Activated T-cell treated with anti-CD3 and anti-CD28 coated beads for 4 hours (primary cell): Measurements from ENCODE around the gene FAHD1.
"Not testable (repeated sequence)": the region's sequence is repeated elsewhere in the genome, so short reads cannot be mapped to it uniquely, and the experiment has no call there.

Experiments used
- DNase-seq: peaks from one replicate; pipeline ENCODE4 v3.0.0-alpha.2; 2020

FAHD1 gene

DNA sequence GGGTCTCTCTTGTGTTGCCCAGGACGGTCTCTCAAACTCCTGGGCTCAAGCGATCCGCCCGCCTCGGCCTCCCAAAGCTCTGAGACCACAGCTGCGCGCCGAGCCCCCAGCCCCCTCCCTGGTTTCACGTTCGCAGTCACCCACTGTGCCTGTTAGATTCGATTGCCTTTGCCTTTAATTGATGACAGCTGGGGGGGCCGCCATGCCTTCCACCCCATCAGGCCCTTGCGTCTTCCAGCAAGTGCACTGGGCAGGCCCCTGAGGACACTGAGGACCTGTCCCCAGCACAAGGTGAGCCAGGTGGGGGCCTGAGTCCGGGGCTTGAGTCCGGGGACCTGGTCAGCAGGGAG lies 36.8 kb upstream of the FAHD1 start:
- no peak for DNase-seq

DNA sequence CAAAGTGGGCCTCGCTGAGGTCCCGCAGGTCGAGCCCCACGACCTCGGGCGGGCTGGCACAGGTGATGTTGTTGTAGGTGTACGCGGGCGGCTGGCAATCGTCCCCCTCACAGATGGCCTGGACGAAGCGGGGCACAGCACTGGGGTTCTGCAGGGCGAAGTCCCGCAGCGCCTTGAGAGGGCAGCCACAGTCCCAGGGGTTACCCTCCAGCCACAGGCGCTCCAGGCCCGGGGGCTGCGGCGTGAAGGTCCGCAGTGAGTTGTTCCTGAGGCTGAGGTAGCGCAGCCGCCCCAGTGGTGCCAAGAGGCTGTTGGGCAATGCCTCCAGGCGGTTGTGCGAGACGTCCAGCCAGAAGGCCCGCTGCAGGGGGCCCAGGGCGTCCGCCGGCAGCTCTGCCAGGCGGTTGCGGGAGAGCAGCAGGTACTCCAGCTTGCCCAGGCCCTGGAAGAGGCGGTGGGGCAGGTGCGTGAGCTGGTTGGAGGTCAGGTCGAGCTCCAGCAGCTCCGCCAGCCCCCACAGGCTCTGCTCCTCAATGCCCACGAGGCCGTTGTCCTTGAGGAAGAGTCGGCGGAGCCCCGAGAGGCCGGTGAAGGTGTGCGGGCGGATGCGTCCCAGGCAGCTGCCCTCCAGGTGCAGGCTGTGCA lies 36.3 kb upstream of the FAHD1 start:
- DNase-seq: no peak

DNA sequence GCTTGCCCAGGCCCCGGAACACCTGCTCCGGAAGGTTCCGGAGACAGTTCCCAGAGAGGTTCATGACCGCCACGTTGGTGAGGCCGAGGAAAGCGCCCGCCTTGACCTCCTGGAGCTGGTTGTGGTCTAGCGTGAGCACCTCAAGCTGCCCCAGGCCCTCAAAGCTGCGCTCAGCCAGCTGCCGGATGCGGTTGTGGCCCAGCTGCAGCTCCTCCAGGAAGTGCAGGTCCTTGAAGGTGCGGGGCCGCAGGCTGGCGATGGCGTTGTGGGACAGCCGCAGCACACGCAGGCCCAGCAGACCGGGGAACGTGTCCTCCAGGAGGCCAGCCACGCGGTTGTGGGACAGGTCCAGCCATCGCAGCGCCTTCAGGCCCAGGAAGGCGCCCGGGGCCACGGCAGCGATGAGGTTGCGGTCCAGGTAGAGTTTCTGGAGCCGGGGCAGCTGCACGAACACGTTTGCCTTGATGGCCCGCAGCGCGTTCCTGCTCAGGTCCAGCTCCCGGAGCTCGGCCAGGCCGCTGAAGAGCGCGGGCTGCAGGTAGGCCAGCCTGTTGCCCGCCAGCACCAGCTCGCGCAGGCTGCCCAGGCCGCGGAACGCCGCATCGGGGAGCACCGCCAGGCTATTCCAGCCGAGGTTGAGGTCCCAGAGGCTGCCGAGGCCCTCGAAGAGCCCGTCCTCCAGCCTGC lies 35.6 kb upstream of the FAHD1 start:
- no peak for DNase-seq

DNA sequence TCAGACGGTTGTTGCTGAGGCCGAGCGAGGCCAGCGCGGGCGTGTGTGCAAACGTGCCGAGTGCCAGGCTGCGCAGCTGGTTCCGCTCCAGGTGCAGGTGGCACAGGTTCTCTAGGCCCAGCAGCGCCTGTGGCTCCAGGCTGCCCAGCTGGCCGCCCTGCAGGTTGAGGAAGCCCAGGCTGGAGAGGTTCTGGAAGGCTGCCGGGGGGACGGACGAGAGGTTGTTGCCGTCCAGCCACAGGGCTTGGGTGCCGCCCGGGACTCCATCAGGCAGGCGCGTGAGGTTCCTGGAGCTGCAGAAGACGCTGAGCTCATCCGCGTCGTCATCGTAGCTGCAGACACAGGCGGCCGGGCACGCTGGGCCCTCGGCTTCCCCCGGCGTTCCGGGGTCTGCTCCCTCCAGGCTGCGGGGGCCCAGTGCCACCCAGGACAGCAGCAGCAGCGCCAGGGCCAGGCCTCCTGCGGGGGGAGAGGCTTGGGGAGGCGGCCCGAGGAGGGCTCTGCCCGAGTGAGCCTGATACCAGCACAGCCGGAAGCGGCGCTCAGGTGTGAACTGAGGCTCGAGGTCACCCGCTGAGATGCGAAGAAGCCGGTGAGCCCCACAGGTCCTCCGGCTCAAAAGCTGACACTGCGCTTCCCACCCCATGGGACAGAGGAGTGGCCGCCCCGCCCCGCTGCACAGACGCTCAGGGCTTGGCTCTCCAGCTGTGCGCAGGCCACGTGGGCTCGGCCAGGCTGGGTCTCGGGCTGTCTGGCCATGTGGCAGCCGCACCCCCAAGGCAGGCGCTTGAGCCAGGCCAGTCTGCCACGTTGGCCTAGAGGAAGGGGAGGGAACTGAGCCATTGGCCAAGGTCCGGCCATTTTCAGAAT lies 34.8 kb upstream of the FAHD1 start:
- no peak for DNase-seq

DNA sequence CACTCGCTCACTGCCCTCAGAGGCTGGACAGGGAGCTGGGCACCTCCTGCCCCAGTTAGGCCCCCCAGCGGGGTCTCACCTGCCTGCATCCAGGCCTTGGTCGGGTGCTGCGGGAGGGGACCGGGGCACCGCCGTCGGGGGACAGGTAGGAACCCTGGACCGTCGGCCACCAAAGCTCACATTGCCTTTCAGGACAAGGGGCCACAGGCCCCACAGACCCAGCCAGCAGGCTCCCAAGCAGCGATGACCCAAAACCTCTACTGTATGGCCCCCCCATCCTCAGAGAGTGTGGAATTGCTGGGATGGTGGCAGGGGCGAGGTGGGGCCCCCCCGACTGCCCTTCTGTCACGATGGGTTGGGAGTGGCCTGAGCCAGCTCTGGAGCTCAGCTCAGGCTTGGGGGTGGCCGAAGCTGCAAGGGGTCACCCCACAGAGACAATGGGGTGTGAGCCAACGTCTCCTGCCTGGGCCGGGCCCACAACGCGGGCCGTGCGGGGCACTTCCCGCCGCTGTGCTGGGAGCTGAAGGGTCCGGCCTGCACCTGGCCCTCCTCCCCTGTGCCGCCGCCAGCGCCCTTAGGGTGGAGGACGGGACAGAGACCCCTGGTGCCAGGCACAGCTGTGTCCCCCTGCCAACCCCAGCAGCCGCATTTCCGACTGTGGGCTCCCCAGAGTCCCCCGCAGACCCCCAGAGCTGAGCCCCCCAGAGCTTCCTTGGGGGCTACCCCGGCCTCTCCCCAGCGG lies 34.0 kb upstream of the FAHD1 start:
- no peak for DNase-seq

DNA sequence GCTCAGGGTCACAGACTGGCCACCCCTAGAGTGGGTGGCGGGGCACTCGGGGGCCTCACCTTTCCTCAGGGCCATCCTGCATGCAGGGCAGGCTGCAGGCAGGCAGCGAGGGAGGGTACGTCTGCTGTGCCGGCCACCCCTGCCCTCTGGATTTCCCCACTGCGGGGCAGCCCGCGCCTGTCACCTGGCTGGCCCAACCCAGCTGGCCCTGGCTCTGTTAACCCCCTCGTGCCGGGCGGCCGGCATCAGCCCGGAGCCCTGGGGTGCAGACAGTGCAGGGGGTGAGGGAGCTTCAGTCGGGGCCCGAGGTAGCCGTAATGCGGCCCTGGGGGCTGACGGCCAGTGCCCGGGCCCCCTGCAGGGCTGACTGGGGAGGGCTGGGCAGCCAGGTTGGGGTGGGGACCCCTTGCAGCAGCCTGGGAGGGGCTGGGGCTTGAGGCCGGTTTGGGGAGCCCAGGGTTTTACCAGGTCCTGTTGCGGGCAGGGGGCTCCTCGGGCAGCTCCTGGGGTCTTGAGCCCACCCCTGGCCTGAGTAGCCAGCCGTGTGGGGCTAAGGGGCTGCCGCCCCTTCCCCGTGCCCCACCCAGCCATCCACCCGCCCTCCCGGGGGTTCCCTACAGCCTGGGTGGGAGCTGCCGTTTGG lies 33.3 kb upstream of the FAHD1 start, which contains the start of gene IGFALS:
Gene IGFALS (minus strand): TSS at position 128 of the 643 bp plus-strand sequence. CDS start 53 bp downstream, at position 75.
- DNase-seq: no peak

DNA sequence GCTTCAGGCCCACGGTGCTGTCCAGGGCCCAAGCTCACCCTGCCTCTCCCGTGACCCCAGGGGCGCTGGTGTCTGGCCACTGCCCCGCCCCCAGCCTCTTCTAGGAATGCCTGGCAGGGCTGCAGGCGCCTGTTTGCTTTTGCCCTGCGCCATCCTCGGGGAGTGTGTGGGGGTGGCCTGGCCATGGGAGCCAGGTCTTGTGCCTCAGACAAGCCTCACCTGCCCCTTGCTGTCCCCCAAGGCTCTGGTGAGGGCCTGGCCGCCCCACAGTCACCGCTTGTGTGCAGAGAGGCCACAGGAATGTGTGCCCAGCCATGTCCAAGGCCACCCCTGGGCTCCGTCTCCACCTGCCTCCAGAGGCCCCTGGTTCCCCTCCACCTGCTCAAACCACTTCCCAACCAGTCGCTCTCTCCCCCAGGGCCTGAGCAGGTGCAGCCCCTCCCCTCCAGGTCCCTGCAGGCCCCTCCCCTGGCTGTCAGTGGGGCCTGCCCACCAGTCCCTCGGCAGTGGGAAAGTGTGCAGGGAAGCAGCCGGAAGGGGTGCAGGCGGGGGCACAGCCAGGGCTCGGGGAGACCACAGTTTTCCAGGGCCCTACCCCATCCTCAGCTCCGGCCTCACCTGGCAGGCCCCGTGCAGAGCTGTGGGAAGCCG lies 32.7 kb upstream of the FAHD1 start:
- no peak for DNase-seq

DNA sequence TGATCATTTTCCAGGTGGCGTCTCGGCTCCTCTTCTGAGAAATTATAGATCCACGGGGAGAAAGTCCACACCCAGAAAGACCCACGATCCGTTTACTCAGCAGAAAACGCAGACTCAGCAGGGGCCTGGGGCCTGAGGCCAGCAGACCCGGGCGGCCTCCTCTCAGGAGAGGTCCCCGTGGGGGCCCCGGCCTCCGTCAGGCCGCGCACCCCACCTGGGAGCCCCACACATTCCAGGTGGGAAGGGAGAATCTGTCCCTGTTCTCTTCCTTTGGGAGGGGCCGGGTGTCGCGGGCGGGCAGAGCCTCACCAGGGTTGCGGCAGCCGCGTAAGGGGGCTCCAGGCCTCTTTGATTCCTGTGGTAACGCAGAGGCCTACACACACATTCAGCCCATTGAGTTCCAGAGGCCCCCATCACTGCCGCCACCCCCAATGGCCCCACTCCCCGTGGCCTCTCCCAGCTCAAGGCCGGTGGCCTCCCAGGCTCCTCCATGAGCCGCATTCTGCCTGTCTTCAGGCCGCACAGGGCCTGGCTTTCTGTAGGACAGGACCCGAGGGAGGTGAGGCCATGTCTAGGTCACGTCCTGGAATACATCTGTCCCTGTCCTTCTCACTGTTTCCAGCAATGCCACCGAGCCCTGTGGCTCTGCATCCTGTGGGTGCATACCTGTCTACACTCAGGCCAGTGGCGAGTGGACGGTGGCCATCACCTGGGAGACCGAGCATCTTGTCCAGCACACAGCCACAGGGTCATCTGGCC lies 31.9 kb upstream of the FAHD1 start:
- DNase-seq: no peak

DNA sequence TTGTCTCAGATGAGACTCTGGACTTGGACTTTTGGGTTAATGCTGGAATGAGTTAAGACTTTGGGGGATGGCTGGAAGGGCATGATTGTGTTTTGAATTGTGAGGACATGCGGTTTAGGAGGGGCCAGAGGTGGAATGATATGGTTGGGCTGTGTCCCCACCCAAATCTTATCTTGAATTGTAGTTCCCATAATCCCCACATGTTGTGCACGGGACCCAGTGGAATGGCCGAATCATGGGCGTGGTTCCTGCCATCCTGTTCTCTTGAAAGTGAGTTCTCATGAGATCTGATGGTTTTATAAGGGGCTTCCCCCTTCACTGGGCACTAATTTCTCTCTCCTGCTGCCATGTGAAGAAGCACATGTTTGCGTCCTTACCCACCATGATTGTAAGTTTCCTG lies 27.7 kb upstream of the FAHD1 start:
- DNase-seq: not testable (repeated sequence)

DNA sequence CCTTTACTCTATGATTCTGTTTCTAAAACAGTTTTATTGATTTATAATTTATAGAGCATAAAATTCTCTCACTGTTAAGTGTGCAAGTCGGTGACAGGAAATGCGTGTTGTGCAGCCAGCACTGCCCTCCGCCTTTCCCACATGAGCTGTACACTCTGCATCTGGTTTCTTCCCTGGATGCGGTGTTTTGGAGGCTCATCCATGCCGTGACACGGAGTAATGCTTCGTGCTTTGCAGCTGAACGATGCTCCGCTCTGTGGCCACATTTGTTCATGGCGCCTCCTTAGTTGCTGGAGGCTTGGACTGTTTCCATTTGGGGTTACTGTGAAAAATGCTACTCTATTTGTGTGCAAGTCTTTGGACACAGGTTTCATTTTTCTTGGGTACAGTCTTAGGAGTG lies 26.3 kb upstream of the FAHD1 start:
- DNase-seq: no peak

DNA sequence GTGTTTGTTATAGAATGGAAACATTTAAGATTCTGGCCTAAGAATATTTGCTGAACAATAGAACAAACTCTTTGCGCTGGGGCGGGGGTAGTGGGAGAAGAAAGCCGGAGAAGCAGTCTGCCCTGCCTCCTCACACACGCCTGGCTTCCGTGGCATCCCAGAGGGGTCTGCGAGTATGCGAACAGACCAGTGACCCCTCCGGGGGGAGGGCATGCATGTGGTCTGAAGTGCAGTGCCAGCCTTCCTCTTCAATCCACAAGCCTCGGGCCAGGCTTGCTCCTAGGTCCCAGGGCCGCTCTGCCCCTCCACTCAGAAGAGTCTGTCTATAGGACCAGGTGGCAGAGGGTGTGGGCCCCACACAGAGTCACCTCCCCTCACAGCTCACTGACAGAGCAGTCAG lies 19.4 kb upstream of the FAHD1 start:
- DNase-seq: no peak

DNA sequence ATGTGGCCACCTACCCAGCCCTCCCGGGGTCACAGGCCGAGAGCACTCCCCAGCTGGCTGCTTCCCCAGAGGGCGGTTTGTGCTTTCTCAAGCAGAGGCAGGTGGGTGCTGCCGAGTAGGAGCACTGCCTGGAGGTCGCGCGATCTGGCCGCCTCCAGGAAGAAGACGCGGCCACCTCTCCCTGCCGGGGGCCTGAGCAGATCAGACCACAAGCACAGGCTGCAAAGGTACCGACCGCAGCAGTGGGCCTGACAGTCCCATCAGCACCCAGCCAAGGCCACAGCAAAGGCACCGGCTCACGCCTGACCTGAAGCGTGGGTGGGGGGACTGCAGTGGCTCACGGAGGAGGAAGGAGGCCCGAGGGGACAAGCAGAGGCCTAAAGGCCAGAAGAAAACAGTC lies 18.3 kb upstream of the FAHD1 start:
- no peak for DNase-seq

DNA sequence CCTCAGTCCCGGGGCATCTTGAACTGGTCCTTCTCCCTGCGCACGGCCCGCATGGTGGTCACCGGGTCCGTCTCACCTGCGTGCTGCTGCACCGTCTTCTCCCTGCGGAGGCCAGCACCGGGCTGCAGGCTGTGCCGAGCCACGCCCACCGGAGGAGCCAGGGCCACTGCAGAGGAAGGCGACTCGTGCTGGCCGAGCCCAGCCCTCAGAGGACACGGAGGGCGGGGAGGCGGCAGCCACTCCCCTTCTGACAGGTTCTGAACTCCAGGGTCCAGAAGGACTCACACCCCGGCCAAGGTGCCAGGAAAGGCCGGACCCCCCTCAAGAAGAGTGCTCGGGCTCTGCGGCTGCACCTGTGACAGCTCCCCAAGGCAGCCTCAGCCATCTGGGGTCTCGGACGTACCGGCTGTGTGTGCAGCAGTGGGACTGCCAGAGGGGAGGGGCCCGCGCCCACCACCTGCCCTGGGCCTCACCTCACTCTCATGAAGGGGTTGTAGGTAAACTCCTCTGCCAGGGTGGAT lies 17.7 kb upstream of the FAHD1 start:
- DNase-seq: no peak

DNA sequence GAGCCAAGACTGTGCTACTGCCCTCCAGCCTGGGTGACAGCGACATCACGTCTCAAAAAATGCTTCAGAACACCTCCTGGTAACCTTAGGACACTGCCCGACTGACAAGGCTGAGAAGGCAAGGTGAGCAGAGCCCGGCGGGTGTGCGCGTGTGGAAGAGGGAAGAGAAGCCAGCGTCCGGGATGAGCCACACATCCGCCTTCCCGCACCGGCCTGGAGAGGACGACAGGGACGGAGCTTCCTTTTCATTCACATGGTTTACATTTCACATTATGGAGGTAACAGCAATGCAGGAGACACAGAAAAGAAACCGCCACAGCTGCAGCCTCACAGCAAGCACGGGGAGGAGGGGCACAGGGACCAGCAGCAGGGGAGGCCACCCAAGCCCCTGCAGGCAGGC lies 16.9 kb upstream of the FAHD1 start:
- DNase-seq: no peak

DNA sequence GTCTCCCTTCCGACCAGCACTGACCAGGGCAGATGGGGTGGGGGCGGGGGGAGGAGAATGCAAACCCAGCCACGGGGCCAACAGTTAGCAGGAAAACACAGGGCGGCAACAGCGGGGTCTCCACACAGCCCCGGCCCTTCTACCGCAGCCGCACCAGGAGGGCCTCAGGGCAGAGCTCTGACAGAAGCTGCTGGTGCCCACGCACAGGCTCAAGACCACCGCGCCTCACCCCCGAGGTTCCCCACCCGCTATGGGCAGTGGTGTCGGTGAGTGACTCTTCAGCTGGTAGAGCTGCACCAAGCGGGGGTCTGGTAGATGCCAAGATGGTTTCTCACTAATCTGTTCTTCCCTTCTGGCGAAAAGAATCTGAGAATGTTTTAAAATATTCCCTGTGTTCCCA lies 16.5 kb upstream of the FAHD1 start:
- no peak for DNase-seq

DNA sequence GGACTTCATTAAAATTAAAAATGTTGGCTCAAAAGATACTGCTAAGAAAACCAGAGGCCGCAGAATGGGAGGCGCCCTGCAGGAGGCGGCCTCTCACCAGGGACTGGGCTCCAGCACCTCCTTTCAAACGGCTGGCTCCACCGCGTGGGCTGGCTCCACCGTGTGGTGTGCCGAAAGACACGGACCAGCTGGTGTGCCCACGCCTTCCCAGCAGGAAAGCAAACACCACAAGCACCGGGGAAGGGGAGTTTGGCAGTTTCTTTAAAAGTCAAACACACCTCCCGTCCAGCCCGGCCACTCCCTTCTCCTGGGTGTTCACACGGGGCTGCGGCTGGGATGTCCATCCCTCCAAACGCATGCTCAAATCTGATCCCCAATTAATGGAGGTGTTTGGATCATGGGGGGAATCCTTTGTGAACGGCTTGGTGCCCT lies 14.3 kb upstream of the FAHD1 start:
- peak; percentile 31 for DNase-seq

DNA sequence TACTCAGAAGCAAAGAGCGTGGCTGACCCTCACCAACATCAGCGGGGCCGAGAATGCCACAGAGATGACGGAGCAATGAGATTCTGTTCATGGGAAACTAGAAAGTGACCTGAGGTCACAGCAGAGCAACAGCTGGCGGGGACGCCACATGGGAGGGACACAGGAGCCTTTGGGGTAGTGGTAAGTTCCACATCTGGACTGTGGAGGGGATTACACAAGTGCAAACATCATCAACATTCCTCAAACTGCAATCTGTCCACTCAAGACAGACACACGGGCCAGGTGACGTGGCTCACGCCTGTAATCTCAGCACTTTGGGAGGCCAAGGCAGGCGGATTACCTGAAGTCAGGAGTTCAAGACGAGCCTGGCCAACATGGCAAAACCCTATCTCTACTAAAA lies 11.5 kb upstream of the FAHD1 start:
- no peak for DNase-seq

DNA sequence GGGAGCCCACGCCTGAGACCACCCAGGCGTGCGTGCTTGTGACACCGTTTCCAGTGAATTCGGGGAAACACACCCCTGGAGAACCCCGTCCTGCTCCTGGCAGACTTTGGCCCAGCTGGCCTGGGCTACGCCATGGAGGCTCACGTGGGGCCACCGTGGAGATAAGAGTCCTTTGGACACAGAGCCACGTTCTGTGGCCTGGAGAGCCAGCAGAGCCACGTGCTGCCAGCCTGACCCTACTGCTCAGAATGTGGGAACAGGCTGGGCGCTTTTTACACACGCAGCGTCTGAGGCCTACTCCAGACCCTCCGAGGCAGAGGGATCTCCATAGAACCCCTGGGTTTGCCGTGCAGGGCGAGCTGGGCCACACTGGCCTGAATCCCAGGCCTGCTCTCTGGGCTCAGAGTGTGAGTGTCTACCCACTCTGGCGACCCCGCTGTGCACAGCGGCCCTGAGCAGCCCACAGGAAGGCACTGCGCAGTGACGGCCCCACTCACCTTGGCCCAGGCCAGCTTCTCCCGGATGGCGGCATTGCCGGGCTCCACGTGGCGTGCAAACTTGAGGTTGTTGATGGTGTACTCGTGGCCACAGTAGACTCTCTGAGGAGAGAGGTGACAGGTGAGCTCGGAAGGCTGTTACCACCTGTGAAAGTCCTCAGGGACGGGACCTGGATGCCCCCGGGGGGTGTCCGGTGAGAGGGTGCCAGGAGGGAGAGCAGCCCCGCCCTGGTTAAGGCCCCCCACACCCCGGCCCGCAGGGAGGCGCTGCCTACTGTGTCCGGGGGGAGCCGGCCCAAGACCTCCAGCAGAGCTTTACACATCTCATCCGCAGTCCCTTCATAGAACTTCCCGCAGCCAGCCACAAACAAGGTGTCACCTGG lies 10.4 kb upstream of the FAHD1 start:
- DNase-seq: no peak

DNA sequence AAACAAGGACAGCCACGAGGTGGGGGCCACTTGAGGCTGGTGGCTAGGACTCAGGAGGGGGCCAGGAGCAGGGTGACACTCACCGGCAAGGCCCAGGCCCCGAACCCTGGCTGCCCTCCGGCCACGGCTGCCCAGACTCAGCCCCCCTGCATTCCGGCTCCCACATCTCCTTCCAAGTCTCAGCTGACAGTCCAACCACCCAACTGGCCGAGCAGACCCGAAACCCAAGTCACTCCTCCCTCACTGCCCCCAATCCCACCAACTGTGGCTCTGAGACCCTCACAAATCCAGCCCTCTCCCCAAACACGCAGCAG lies 9.8 kb upstream of the FAHD1 start:
- no peak for DNase-seq

DNA sequence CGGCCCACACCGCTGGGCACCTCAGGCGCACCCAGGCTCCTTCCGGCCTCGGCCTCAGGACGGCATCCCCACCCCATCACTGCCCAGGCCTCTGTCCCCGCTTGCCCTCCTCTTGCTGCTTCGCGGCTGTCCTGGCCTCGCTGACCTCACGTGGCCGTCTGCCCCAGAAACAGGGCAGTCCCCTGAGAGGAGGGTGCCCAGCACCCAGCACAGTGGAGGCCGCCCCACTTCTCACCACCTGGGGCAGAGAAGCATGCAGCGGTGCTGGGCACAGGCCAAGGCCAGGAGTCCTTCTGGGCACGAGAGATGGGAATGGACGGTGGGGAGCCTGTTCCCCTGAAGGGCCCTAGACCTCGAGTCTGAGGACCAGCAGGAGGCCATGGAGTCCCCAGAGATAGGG lies 9.3 kb upstream of the FAHD1 start:
- DNase-seq: no peak
